Islet precursor cell (in vitro differentiated cells): ENCODE measurements around the gene L3MBTL4.
"Not testable (repeated sequence)": the region's sequence is repeated elsewhere in the genome, so short reads cannot be mapped to it uniquely, and the experiment has no call there.

Experiments
- DNase-seq: peaks from one replicate; pipeline ENCODE4 v3.0.0-alpha.2; 2018

The L3MBTL4 gene

DNA sequence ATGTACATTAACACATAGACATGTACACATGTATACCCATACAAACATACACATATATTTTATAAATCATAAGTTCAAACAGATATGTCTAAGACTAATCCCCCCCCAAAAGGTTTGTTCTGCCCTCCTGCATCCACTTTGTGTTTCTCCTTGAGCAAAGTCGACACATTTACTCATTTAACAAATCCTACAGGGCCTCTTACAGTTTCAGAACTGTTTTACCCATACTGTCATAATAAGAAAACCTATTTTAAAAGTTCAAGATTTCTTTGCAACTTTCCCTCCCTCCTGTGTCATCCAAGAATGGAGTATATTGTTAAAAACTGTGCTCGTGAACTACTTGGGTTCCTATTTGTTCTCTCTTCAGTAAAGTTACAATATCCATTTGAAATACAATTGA, 166.7 kb downstream of the L3MBTL4 start:
- DNase-seq = no peak

- peak; percentile 81 for DNase-seq
These were observed 172.7 kb downstream of the L3MBTL4 start for GRCh38 chr18:6242004-6242403.

GRCh38 chr18:6239716-6240115, 175.0 kb downstream of the L3MBTL4 start:
- DNase-seq = peak; percentile 59

DNA sequence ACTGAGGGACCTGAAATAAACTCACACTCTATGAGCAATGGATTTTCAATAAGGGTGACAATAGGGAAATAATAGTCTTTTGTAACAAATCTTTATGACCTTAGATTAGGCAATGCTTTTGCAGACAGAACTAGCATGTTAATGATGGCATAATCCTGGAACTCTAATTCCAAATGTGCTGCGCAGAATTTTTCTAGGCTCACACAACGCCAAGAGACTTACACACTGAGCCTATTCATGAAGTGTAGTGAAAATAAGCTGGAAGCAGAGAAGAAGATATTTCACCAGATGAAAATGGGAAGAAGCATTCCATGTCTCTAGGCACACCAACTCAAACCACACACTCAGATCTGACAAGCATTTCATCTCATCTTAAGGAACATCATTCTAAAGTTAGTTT, 178.5 kb downstream of the L3MBTL4 start:
- no peak for DNase-seq

GRCh38 chr18:6222271-6222670, 192.4 kb downstream of the L3MBTL4 start:
- DNase-seq = no peak

DNA sequence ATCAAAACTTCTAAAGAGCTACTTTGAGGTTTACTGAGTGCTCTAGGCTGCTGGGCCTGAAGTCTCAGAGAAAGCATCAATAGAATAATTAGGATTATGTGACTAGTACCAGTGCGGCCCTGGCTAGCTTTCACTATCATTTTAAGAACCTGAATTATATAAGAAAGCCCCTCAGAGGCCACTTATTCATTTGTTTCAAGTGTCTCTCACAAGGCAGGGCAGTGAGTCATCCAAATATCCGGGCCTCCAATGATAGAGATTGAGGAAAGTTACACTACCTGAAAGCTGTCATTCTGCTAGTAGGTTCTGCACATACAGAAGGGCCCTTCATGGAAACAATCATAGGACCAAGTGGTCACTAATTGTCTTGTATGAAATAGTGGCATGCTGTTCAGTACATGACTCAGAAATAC, 193.1 kb downstream of the L3MBTL4 start:
- DNase-seq = no peak

GRCh38 chr18:6220129-6220528, 194.6 kb downstream of the L3MBTL4 start:
- DNase-seq = no peak

- peak; percentile 83 for DNase-seq
These were observed 195.5 kb downstream of the L3MBTL4 start for GRCh38 chr18:6219116-6219717.

- DNase-seq = no peak
These were observed 198.8 kb downstream of the L3MBTL4 start for GRCh38 chr18:6215888-6216287.

GRCh38 chr18:6211174-6211504, 203.6 kb downstream of the L3MBTL4 start:
- DNase-seq = no peak

- no peak for DNase-seq
These were observed 204.2 kb downstream of the L3MBTL4 start for GRCh38 chr18:6210349-6211173.

GRCh38 chr18:6207941-6208340, 206.8 kb downstream of the L3MBTL4 start:
- DNase-seq = no peak

DNA sequence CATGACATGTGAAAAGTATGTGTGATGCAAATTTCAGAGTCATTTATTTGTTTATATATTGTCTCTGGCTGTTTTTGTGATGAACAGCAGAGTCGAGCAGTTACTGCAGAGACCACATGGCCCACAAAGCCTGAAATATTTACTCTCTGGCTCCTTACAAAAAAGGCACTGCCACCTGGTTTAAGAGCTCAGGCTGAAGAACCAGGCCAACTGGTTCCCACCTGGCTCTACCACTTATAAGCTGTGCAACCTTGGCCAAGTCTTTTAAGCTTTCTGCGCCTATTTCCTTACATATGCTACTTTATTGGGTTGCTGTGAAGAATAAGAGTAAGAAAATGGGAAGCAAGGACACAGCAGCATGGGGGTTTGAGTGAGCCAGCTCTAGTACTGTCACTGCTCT, 207.6 kb downstream of the L3MBTL4 start:
- no peak for DNase-seq

DNA sequence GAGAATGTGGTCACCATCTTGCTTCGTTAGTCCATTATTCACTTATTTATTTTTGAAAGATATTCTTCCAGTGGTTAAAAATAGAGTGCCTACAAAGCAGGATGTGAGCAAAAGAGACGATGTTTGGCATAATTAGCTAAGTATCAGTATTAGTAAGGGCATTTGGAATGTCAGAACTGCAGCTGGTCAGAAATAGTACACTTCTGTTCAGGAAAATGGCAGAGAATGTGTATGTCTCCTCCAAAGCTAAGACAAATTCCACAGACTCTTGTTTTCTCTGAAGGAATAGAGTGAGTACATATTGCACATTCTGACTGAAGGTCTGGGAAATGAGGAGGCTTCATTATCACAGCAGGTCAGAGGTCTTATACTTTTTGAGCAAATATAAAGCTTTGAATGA, 209.0 kb downstream of the L3MBTL4 start:
- no peak for DNase-seq

DNA sequence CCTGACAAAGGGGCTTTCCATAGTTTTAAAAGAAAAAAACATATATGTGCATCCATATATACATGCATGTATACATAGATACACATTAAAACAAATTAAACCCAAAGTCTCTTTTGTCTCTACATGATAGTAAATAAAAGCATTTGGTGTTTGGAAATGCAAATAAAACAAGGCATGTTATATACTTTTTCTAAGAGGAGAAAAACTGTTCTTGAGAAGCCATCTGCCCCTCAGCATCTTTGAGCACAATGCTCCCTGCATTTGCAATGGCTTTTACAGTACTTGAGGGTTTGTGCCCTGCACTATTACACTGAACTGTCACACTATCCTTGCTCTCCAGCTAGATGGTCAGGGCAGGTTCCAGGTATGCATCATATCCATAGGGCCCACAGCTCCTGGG, 210.2 kb downstream of the L3MBTL4 start:
- no peak for DNase-seq

GRCh38 chr18:6203791-6204190, 210.9 kb downstream of the L3MBTL4 start:
- DNase-seq = no peak

DNA sequence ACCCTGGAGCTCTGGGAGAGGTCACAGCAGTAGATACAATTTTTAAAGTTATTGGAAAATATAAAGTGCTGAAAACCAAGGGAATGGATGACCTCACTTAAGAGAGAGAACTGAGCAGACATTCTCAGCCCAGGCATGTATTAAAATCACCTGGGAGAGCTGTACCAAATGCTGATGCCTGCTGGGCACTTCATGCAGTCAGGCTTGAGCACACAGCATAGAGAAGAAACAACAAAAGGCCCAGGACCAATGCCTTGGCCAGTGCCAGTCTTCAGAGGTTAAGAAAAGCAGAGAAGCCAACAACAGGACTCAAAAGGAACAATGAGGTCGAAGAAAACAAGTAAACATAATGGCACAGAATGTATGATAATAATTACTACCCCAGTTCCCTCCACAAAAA, 211.8 kb downstream of the L3MBTL4 start:
- no peak for DNase-seq

DNA sequence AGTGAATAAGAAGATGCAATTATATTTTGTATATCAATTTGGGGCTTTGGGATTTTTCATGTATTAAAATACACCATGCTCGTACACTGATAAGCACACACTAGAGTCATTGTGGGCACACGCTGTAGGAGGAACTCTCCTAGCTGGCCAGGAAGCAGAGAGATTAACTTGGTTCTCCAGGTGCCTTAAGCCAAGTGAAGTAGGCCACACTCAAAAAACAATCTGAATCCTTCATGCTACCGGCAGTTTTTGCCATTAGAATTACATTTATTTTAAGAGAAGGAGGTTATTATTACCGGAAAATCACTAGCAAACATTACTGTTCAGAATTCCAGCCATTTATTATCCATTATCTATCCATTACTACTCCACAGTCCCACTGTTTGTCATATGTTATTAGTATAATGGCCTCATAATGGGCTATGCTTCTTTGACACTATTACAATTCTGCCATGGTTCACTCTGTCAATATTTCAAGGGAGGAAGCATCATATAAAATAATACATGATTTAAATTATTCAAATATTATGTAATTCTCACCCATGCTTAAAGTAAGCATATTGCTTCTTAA, 214.4 kb downstream of the L3MBTL4 start:
- no peak for DNase-seq

DNA sequence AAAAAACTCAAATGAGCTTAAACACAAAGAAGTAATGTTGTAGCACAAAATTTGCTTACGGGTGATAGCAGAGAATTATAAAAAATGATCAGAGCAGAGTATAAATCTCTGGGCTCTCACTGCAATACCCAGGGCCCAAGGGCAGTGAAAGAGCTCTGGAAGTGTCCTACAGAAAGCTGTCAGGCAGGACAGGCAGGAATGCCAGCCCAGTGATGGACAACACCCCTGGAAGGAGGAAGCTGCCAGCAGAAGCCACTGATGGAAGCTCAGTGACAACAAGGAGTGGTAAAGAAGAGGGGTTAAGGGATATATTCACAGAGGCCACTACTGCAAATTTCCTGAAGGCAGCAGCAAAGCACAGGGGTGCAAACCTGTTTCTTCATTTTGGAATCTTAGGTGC, 214.9 kb downstream of the L3MBTL4 start:
- DNase-seq = peak; percentile 60

DNA sequence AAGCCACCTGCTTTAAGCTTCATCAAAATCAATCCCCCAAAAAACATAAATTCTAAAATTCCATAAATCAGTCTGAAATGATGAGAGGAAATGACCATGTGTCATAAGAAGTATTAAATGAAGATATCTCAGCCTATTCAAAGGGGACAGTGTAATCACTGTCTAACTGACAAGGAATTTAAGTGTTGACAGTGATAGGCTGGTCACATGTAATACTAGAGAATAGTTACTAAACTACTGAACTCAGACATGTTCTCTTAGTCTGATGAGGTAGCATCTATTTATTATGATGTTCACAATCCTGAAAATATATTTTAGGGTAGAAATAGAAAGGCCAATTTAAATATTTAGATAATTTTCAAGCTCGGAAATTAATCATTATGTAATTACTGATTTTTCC, 216.1 kb downstream of the L3MBTL4 start:
- DNase-seq = no peak

- DNase-seq = no peak
These were observed 220.1 kb downstream of the L3MBTL4 start for GRCh38 chr18:6194640-6195039.

- DNase-seq = not testable (repeated sequence)
These were observed 228.9 kb downstream of the L3MBTL4 start for GRCh38 chr18:6185782-6186181.

DNA sequence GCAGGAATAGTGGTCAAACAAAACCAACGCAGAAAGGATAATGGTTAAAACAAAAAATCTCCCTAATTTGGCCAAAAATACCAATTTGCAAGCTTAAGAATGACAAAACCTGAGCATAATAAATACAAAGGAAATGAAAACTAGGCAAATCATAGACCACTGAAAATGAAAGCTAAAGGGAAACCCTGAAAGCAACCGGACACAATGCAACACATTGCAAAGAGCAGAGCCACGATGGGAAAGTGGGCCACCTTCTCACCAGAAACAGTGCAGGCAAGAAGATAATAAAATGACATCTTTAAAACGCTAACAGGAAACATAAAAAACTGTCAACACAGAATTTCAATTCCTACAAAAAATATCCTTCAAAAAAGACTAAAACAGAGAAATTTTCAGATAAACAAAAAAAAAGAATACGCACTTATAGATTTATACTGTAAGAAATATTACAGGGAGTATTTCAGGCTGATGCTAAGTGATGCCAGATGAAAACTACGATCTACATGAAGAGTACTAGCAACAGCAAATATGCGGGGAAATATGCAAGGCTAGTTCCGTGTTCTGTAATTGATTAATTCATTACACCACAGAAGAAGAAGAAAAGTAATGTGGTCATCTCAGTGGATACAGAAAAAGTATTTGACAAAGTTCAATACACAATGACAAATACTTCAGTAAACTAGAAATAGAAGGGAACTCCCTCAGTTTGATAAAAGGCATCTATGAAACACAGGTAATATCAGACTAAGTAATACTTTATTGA, 239.5 kb downstream of the L3MBTL4 start:
- DNase-seq = no peak

GRCh38 chr18:6170604-6171003, 244.1 kb downstream of the L3MBTL4 start:
- DNase-seq = no peak
